MCF 10A (cell line): ENCODE measurements around the gene CLPTM1L. TPM values are rescaled to one million over a fixed set of nuclear protein-coding genes. Genes with fewer than 3 reads are reported as not detected.
A peak's percentile ranks its signal among the peaks of the same experiment; 100 is the strongest.
"Not testable (repeated sequence)": the region's sequence is repeated elsewhere in the genome, so short reads cannot be mapped to it uniquely, and the experiment has no call there.

ENCODE experiments used
- BruUV-seq: library from RNA; stranded (reverse); fragments of 400-500 nt; replicated peaks from 2 replicates; lab custom pipeline; 2021; lab: Mats Ljungman, UMichigan
- CTCF ChIA-PET: fragments of 300-600 bp; sonication (Branson Sonifier 250); formaldehyde crosslinking; extraction: SDS; loops from one replicate; lab custom pipeline; 2021; ENCODE audit warnings: antibody characterized with exemption, inconsistent platforms; lab: Yijun Ruan, JAX
- POLR2A ChIA-PET: fragments of 300-600, 350-650 bp; sonication (Branson Sonifier 250); formaldehyde crosslinking; extraction: SDS; loops from one replicate; lab custom pipeline; 2020; ENCODE audit warnings: antibody characterized with exemption, inconsistent platforms; lab: Yijun Ruan, JAX
- DNase-seq: peaks from one replicate; pipeline ENCODE4 v3.0.0-alpha.2; 2018; ENCODE audit not compliant: unreplicated experiment
- H3K27ac Mint-ChIP-seq: one replicate; pipeline ENCODE4 v1.8.0; 2022; ENCODE audit warnings: mild to moderate bottlenecking, low read depth, mixed read lengths; ENCODE audit not compliant: unreplicated experiment
- H3K27me3 Mint-ChIP-seq: one replicate; pipeline ENCODE4 v1.8.0; 2022; ENCODE audit warnings: mixed read lengths; ENCODE audit not compliant: insufficient read depth, unreplicated experiment
- H3K36me3 Mint-ChIP-seq: one replicate; pipeline ENCODE4 v1.8.0; 2022; ENCODE audit warnings: mild to moderate bottlenecking, moderate library complexity, mixed read lengths; ENCODE audit not compliant: insufficient read depth, unreplicated experiment
- H3K4me1 Mint-ChIP-seq: one replicate; pipeline ENCODE4 v1.8.0; 2022; ENCODE audit warnings: mixed read lengths; ENCODE audit not compliant: insufficient read depth, unreplicated experiment
- H3K4me3 Mint-ChIP-seq: one replicate; pipeline ENCODE4 v1.8.0; 2022; ENCODE audit warnings: mild to moderate bottlenecking, moderate library complexity, mixed read lengths; ENCODE audit not compliant: unreplicated experiment
- H3K9me3 Mint-ChIP-seq: one replicate; pipeline ENCODE4 v1.8.0; 2022; ENCODE audit warnings: mixed read lengths; ENCODE audit not compliant: unreplicated experiment
- CTCF ChIP-seq: fragments of 200-600 bp; IDR thresholded peaks from one replicate; pipeline ENCODE4 v1.8.0; 2022; ENCODE audit warnings: antibody characterized with exemption, mild to moderate bottlenecking; ENCODE audit not compliant: unreplicated experiment
- intact Hi-C: fragments of 100-400 bp; cut with micrococcal nuclease; formaldehyde crosslinking; loops from 2 replicates; pipeline ENCODE4 v1.14.1; 2022
- total RNA-seq: library from RNA; stranded (reverse); gene quantifications from 2 replicates; pipeline ENCODE4 v1.2.3, GENCODE V29; 2022

The CLPTM1L gene
- total RNA-seq, 1 experiment from 2014 or later: 128 TPM

GRCh38 chr5:1333986-1334385, 10.9 kb downstream of the CLPTM1L start:
- H3K27ac Mint-ChIP-seq: no peak overlapping the region
- ChIA-PET POLR2A (interaction anchor here (0.7 kb wide), 1 partner anchor 18 kb away, joined by 4 read pairs; no protein-coding TSS in a partner anchor), CTCF (no interaction called here)
- DNase-seq: no peak
- BruUV-seq: no TSS peak
- H3K27me3 Mint-ChIP-seq: no peaks in the 10 kb centered on the region
- H3K4me3 Mint-ChIP-seq: no peak overlapping the region
- no peaks in the 10 kb centered on the region for H3K9me3 Mint-ChIP-seq
- TF ChIP-seq CTCF: no peak
- peaks cover 41% of the 10 kb centered on the region for H3K36me3 Mint-ChIP-seq
- intact Hi-C loops: no loop called here
- H3K4me1 Mint-ChIP-seq: peaks cover 14% of the 10 kb centered on the region

- H3K4me3 Mint-ChIP-seq, POLR2A ChIA-PET, DNase-seq, H3K9me3 Mint-ChIP-seq, H3K27me3 Mint-ChIP-seq, CTCF ChIA-PET, intact Hi-C loops, BruUV-seq: not testable (repeated sequence)
- Mint-ChIP-seq H3K27ac (peak overlapping the region; percentile 47), H3K4me1 (peaks cover 21% of the 10 kb centered on the region), H3K36me3 (peaks cover 41% of the 10 kb centered on the region)
Observed at GRCh38 chr5:1333286-1333685, 11.6 kb downstream of the CLPTM1L start.

DNA sequence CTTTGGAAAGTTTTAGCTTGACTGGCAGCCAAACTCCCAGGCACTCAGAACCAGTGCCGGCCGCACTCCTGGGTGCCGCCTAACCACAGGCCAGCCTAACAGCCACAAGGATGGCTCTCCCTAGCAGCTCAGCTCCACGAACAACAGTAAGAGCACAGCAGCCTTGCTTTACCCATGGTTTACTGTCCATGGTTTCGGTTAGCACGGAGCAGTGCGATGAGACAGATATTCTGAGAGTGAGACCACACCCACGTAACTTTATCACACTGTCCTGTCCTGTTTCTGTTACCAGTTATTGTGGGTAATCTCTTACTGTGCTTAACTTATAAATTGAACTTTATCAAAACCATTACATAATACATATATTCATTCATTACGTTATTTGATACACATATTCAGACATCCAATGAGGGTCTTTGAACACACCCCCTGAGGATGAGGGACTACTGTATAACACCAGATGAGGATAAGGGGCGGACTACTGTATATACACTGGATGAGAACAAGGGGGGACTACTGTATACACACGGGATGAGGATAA, 12.4 kb downstream of the CLPTM1L start:
- peaks cover 43% of the 10 kb centered on the region for H3K36me3 Mint-ChIP-seq
- ChIA-PET POLR2A (interaction anchor here (0.7 to 1.2 kb wide), 2 partner anchors 13 to 1003 kb away, joined by 3 read pairs; partner anchors contain the start of gene CLPTM1L), CTCF (no interaction called here)
- H3K27ac Mint-ChIP-seq: no peak overlapping the region
- peak; percentile 7 for DNase-seq
- peaks cover 28% of the 10 kb centered on the region for H3K4me1 Mint-ChIP-seq
- no TSS peak for BruUV-seq
- no peak overlapping the region for H3K4me3 Mint-ChIP-seq
- H3K27me3 Mint-ChIP-seq: no peaks in the 10 kb centered on the region
- no peaks in the 10 kb centered on the region for H3K9me3 Mint-ChIP-seq
- intact Hi-C loops: no loop called here
- TF ChIP-seq CTCF: no peak

DNA sequence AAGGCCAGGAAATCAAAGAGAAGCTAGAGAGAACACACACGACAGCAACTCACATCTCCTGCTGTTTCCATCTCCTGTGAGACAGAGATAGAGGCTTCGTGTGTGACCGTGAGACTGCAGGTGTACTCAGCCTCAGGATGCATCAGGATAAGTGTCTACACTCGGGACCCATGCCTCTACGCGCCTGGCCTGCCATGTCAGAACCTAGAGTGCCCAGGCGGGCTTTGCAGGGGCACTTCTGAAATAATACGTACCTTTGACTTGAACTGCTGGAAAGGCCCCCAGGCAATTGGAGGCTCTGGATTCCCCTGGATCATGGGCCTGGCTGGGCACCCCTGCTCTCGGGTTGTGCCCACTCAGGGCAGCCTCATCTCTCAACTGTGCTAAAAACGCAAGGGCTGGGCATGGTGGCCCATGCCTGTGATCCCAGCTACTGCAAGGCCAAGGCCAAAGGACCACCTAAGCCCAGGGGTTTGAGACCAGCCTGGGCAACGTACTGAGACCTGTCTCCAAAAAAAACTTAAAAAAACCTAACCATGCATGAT, 13.0 kb downstream of the CLPTM1L start:
- DNase-seq: no peak
- no TSS peak for BruUV-seq
- CTCF ChIA-PET: interaction anchor here (1.5 kb wide), 1 partner anchor 12 kb away, joined by 4 read pairs; no protein-coding TSS in a partner anchor
- H3K4me3 Mint-ChIP-seq: no peak overlapping the region
- H3K9me3 Mint-ChIP-seq: peaks cover 6% of the 10 kb centered on the region
- TF ChIP-seq CTCF: no peak
- peaks cover 34% of the 10 kb centered on the region for H3K4me1 Mint-ChIP-seq
- POLR2A ChIA-PET: interaction anchor here (0.7 to 1.3 kb wide), 3 partner anchors 12 to 1003 kb away, joined by 3 to 4 read pairs (median 3); partner anchors contain the start of gene CLPTM1L
- peaks cover 49% of the 10 kb centered on the region for H3K36me3 Mint-ChIP-seq
- H3K27me3 Mint-ChIP-seq: no peaks in the 10 kb centered on the region
- intact Hi-C loops: loop anchor here (2.0 kb wide), 1 partner anchor 13 kb away; the partner anchor contains the start of gene CLPTM1L
- no peak overlapping the region for H3K27ac Mint-ChIP-seq
